AG08396 (cell line): Measurements from ENCODE around the gene ISL1.

Experiments
- DNase-seq: peaks from one replicate; pipeline ENCODE4 v3.0.0; 2012; ENCODE audit warnings: low spot score, mixed read lengths

Gene ISL1

GRCh38 chr5:51383131-51384121 is at the start of gene ISL1:
Gene ISL1, plus strand, starts transcription at chr5:51383448. Its CDS starts 224 bp downstream, at chr5:51383672.
- peak; percentile 77 for DNase-seq

GRCh38 chr5:51336878-51337277 is 46.4 kb upstream of the ISL1 start:
- DNase-seq: no peak

- DNase-seq: no peak
Measured at GRCh38 chr5:51345106-51345505, 38.1 kb upstream of the ISL1 start.

GRCh38 chr5:51347157-51347556 is 36.1 kb upstream of the ISL1 start:
- no peak for DNase-seq

- DNase-seq: no peak
Measured at GRCh38 chr5:51347704-51348103, 35.5 kb upstream of the ISL1 start.

GRCh38 chr5:51371052-51371451 is 12.2 kb upstream of the ISL1 start:
- no peak for DNase-seq

GRCh38 chr5:51373880-51374523 is 9.2 kb upstream of the ISL1 start:
- DNase-seq: no peak

- DNase-seq: no peak
Measured at GRCh38 chr5:51375084-51375483, 8.2 kb upstream of the ISL1 start.

- DNase-seq: no peak
Measured at GRCh38 chr5:51376509-51376908, 6.7 kb upstream of the ISL1 start.

GRCh38 chr5:51377151-51378060 is 5.8 kb upstream of the ISL1 start:
- no peak for DNase-seq

GRCh38 chr5:51378061-51378409 is 5.2 kb upstream of the ISL1 start:
- DNase-seq: no peak

- DNase-seq: no peak
Measured at GRCh38 chr5:51378448-51379330, 4.6 kb upstream of the ISL1 start.

- DNase-seq: no peak
Measured at GRCh38 chr5:51379331-51379700, 3.9 kb upstream of the ISL1 start.

GRCh38 chr5:51380603-51381207 is 2.5 kb upstream of the ISL1 start:
- peak; percentile 37 for DNase-seq

- DNase-seq: no peak
Measured at GRCh38 chr5:51381761-51382474, 1.3 kb upstream of the ISL1 start.

- no peak for DNase-seq
Measured at GRCh38 chr5:51382521-51383130, 622 bp upstream of the ISL1 start.

- no peak for DNase-seq
Measured at GRCh38 chr5:51384281-51384840, 1.1 kb downstream of the ISL1 start.

- DNase-seq: no peak
Measured at GRCh38 chr5:51385216-51385615, 2.0 kb downstream of the ISL1 start.
